ENCODE measurements around the gene NMNAT2. TPM values are rescaled to one million over a fixed set of nuclear protein-coding genes. Genes with fewer than 3 reads are reported as not detected.

Gene NMNAT2
- polyA plus RNA-seq, 1 donor from 2014 or later, result 43.8 TPM

GRCh38 chr1:183379951-183380350 is 38.2 kb downstream of the NMNAT2 start:
- TF ChIP-seq SMC3 (conservative IDR thresholded peaks at IDR 0.05; ENCODE audit: poor library complexity) (no peak), CTCF (IDR thresholded peaks at IDR 0.05; ENCODE audit: poor library complexity, severe bottlenecking) (no peak)
- Histone ChIP-seq H3K9ac (ENCODE audit: low read length) (no peak overlapping the region), H4K20me1 (ENCODE audit: insufficient read depth) (no peaks in the 10 kb centered on the region), H3K4me3 (ENCODE audit: low read length) (no peak overlapping the region), H2AFZ (ENCODE audit: low read depth, low read length) (no peak overlapping the region), H3F3A (ENCODE audit: insufficient read depth, low read length, poor library complexity, severe bottlenecking) (peaks cover 3% of the 10 kb centered on the region), H3K36me3 (ENCODE audit: insufficient read depth, low read length) (no peaks in the 10 kb centered on the region), H3K9me2 (ENCODE audit: insufficient read depth, low read length) (no peaks in the 10 kb centered on the region), H3K27ac (ENCODE audit: low read length) (no peak overlapping the region), H3K79me2 (replicated peaks; ENCODE audit: insufficient read depth, low read length) (no peaks in the 10 kb centered on the region), H3K4me2 (ENCODE audit: low read length) (no peak overlapping the region), H3K27me3 (ENCODE audit: insufficient read depth, low read depth, low read length) (no peaks in the 10 kb centered on the region), H3K9me3 (ENCODE audit: low read length) (no peaks in the 10 kb centered on the region)

GRCh38 chr1:183375381-183375780 is 42.8 kb downstream of the NMNAT2 start:
- Histone ChIP-seq H3K27me3 (ENCODE audit: insufficient read depth, low read depth, low read length) (no peaks in the 10 kb centered on the region), H3K36me3 (ENCODE audit: insufficient read depth, low read length) (no peaks in the 10 kb centered on the region), H3K79me2 (replicated peaks; ENCODE audit: insufficient read depth, low read length) (no peaks in the 10 kb centered on the region), H3K9ac (ENCODE audit: low read length) (no peak overlapping the region), H3K4me2 (ENCODE audit: low read length) (no peak overlapping the region), H3K4me3 (ENCODE audit: low read length) (no peak overlapping the region), H3K27ac (ENCODE audit: low read length) (no peak overlapping the region), H2AFZ (ENCODE audit: low read depth, low read length) (no peak overlapping the region), H3K9me2 (ENCODE audit: insufficient read depth, low read length) (no peaks in the 10 kb centered on the region), H3K9me3 (ENCODE audit: low read length) (no peaks in the 10 kb centered on the region), H4K20me1 (ENCODE audit: insufficient read depth) (no peaks in the 10 kb centered on the region), H3F3A (ENCODE audit: insufficient read depth, low read length, poor library complexity, severe bottlenecking) (peaks cover 3% of the 10 kb centered on the region)
- TF ChIP-seq TAF1 (IDR thresholded peaks at IDR 0.05; ENCODE audit: low read depth), result no peak
- no peak for TF ChIP-seq MXI1 (conservative IDR thresholded peaks at IDR 0.05; ENCODE audit: poor library complexity, severe bottlenecking)
- TF ChIP-seq EZH2 (IDR thresholded peaks at IDR 0.05; ENCODE audit: borderline replicate concordance, insufficient read depth, low read length, poor library complexity, severe bottlenecking), result no peak
- TF ChIP-seq CTCF (IDR thresholded peaks at IDR 0.05; ENCODE audit: poor library complexity, severe bottlenecking), result no peak
- no peak for TF ChIP-seq RAD21 (conservative IDR thresholded peaks at IDR 0.05)
- TF ChIP-seq POLR2AphosphoS5 (IDR thresholded peaks at IDR 0.05), result no peak
- no peak for TF ChIP-seq REST (IDR thresholded peaks at IDR 0.05; ENCODE audit: borderline replicate concordance)
- TF ChIP-seq EP300 (conservative IDR thresholded peaks at IDR 0.05; ENCODE audit: poor library complexity, severe bottlenecking), result no peak
- no peak for TF ChIP-seq SMC3 (conservative IDR thresholded peaks at IDR 0.05; ENCODE audit: poor library complexity)
